M059J (cell line): Measurements from ENCODE around the gene THADA. TPM values are rescaled to one million over a fixed set of nuclear protein-coding genes. Genes with fewer than 3 reads are reported as not detected.

Experiments
- DNase-seq: peaks from one replicate; pipeline ENCODE4 v3.0.0-alpha.2; 2012; ENCODE audit warnings: low read depth
- total RNA-seq: library from RNA; depleted of rRNA; stranded (reverse); fragments of >200 nt; shearing (Covaris generic); gene quantifications from 2 replicates; pipeline ENCODE4 v1.2.3, GENCODE V29; 2014

Gene THADA
- total RNA-seq, 1 experiment from 2014 or later: 12.7 TPM

GRCh38 chr2:43444989-43445645 is 150.7 kb downstream of the THADA start:
- peak; percentile 45 for DNase-seq

GRCh38 chr2:43443282-43443681 is 152.6 kb downstream of the THADA start:
- peak; percentile 36 for DNase-seq

- DNase-seq: no peak
Measured at GRCh38 chr2:43441195-43441594, 154.6 kb downstream of the THADA start.

- peak; percentile 80 for DNase-seq
Measured at GRCh38 chr2:43438858-43439655, 156.8 kb downstream of the THADA start.

- no peak for DNase-seq
Measured at GRCh38 chr2:43438342-43438741, 157.5 kb downstream of the THADA start.

- no peak for DNase-seq
Measured at GRCh38 chr2:43437363-43437762, 158.5 kb downstream of the THADA start.

- DNase-seq: no peak
Measured at GRCh38 chr2:43436431-43436830, 159.4 kb downstream of the THADA start.

GRCh38 chr2:43435746-43436145 is 160.1 kb downstream of the THADA start:
- DNase-seq: no peak

GRCh38 chr2:43430489-43430888 is 165.3 kb downstream of the THADA start:
- DNase-seq: no peak

- DNase-seq: no peak
Measured at GRCh38 chr2:43429369-43429768, 166.5 kb downstream of the THADA start.

- no peak for DNase-seq
Measured at GRCh38 chr2:43427032-43427424, 168.8 kb downstream of the THADA start.

GRCh38 chr2:43426305-43427031 is 169.4 kb downstream of the THADA start:
- DNase-seq: peak; percentile 98

GRCh38 chr2:43425659-43426058 is 170.2 kb downstream of the THADA start:
- no peak for DNase-seq

GRCh38 chr2:43424262-43425207 is 171.3 kb downstream of the THADA start:
- peak; percentile 58 for DNase-seq

GRCh38 chr2:43423941-43424261 is 171.9 kb downstream of the THADA start:
- DNase-seq: no peak

- DNase-seq: no peak
Measured at GRCh38 chr2:43421194-43421593, 174.6 kb downstream of the THADA start.

GRCh38 chr2:43420389-43420801 is 175.4 kb downstream of the THADA start:
- DNase-seq: no peak

GRCh38 chr2:43419876-43420275 is 176.0 kb downstream of the THADA start:
- DNase-seq: no peak

- no peak for DNase-seq
Measured at GRCh38 chr2:43419243-43419642, 176.6 kb downstream of the THADA start.

- no peak for DNase-seq
Measured at GRCh38 chr2:43418680-43419079, 177.2 kb downstream of the THADA start.

GRCh38 chr2:43417300-43417699 is 178.5 kb downstream of the THADA start:
- peak; percentile 35 for DNase-seq

GRCh38 chr2:43415592-43415991 is 180.2 kb downstream of the THADA start:
- DNase-seq: no peak
